Epithelial cell of proximal tubule (primary cell): ENCODE data around the gene GALNT18. TPM values are rescaled to one million over a fixed set of nuclear protein-coding genes. Genes with fewer than 3 reads are reported as not detected.

Experiments used
- DNase-seq: peaks from one replicate; pipeline ENCODE4 v3.0.0-alpha.2; 2011; ENCODE audit warnings: low read depth
- H3K4me3 ChIP-seq: 2 replicates; pipeline ENCODE4 v1.5.1; 2011; ENCODE audit warnings: low read depth, mild to moderate bottlenecking, low read length
- CTCF ChIP-seq: conservative IDR thresholded peaks from 2 replicates; pipeline ENCODE4 v1.5.1; 2012; ENCODE audit warnings: low read depth, mild to moderate bottlenecking, low read length
- total RNA-seq: library from RNA; depleted of rRNA; stranded (reverse); fragments of >200 nt; gene quantifications from 2 replicates; pipeline ENCODE4 v1.2.3, GENCODE V29; 2015

GALNT18 gene
- total RNA-seq, 1 donor from 2014 or later, result 7.8 TPM

GRCh38 chr11:11391796-11392463 is 229.9 kb downstream of the GALNT18 start:
- peak; percentile 88 for DNase-seq
- H3K4me3 ChIP-seq, result no peak overlapping the region
- no peak for TF ChIP-seq CTCF

- no peak overlapping the region for H3K4me3 ChIP-seq
- no peak for DNase-seq
- no peak for TF ChIP-seq CTCF
Observed at GRCh38 chr11:11391169-11391568, 230.6 kb downstream of the GALNT18 start.

- no peak overlapping the region for H3K4me3 ChIP-seq
- DNase-seq, result no peak
- TF ChIP-seq CTCF, result peak; percentile 11
Observed at GRCh38 chr11:11390068-11390771, 231.6 kb downstream of the GALNT18 start.

GRCh38 chr11:11389238-11389637 is 232.6 kb downstream of the GALNT18 start:
- TF ChIP-seq CTCF, result no peak
- H3K4me3 ChIP-seq, result no peak overlapping the region
- DNase-seq, result no peak

GRCh38 chr11:11387622-11388305 is 234.0 kb downstream of the GALNT18 start:
- no peak for DNase-seq
- no peak for TF ChIP-seq CTCF
- H3K4me3 ChIP-seq, result no peak overlapping the region

- DNase-seq, result no peak
- no peak overlapping the region for H3K4me3 ChIP-seq
- TF ChIP-seq CTCF, result no peak
Observed at GRCh38 chr11:11387207-11387606, 234.6 kb downstream of the GALNT18 start.

GRCh38 chr11:11384829-11385228 is 237.0 kb downstream of the GALNT18 start:
- TF ChIP-seq CTCF, result no peak
- DNase-seq, result no peak

More at GRCh38 chr11:11384829-11385228, 237.0 kb downstream of the GALNT18 start:
- H3K4me3 ChIP-seq, result no peak overlapping the region
